Measurements from ENCODE around the gene ARSB. TPM values are rescaled to one million over a fixed set of nuclear protein-coding genes. Genes with fewer than 3 reads are reported as not detected.

The ARSB gene
- total and polyA plus RNA-seq, 8 donors, result 0.58 to 35.6 (median 7.6) TPM

GRCh38 chr5:78756858-78757257 lies 228.3 kb downstream of the ARSB start:
- no peaks in the 10 kb centered on the region for H3K9me3 ChIP-seq
- DNase-seq, result no peak
- no peak overlapping the region for H3K4me3 ChIP-seq
- no peak overlapping the region for H3K27ac ChIP-seq
- peaks cover 0 to 10% (median 5%) of the 10 kb centered on the region in 4 donors for H3K4me1 ChIP-seq
- H3K27me3 ChIP-seq, result no peaks in the 10 kb centered on the region
- no peaks in the 10 kb centered on the region for H3K36me3 ChIP-seq
- intact Hi-C loops (cut with DNase I; ENCODE audit: low total_unique reads), result no loop called here
- 66 to 82% (median 77%) methylated on average over 3 of the region's 3 CpGs for WGBS, 5 donors
- TF ChIP-seq EP300 (IDR thresholded peaks at IDR 0.05) (no peak), POLR2AphosphoS5 (IDR thresholded peaks at IDR 0.05) (no peak), POLR2A (IDR thresholded peaks at IDR 0.05) (no peak), CTCF (IDR thresholded peaks at IDR 0.05) (no peak)

- H3K9me3 ChIP-seq, result no peaks in the 10 kb centered on the region
- intact Hi-C loops (cut with DNase I; ENCODE audit: low total_unique reads), result no loop called here
- no peak overlapping the region for H3K4me3 ChIP-seq
- DNase-seq, result no peak
- no peaks in the 10 kb centered on the region for H3K36me3 ChIP-seq
- 59 to 71% (median 61%) methylated on average over 2 of the region's 2 CpGs for WGBS, 5 donors
- H3K27me3 ChIP-seq, result no peaks in the 10 kb centered on the region
- H3K27ac ChIP-seq, result no peak overlapping the region
- peaks cover 0 to 10% (median 5%) of the 10 kb centered on the region in 4 donors for H3K4me1 ChIP-seq
- no peak for TF ChIP-seq EP300 (IDR thresholded peaks at IDR 0.05)
- no peak for TF ChIP-seq CTCF (IDR thresholded peaks at IDR 0.05)
- no peak for TF ChIP-seq POLR2AphosphoS5 (IDR thresholded peaks at IDR 0.05)
- TF ChIP-seq POLR2A (IDR thresholded peaks at IDR 0.05), result no peak
Measured at GRCh38 chr5:78755822-78756429, 229.2 kb downstream of the ARSB start.

DNA sequence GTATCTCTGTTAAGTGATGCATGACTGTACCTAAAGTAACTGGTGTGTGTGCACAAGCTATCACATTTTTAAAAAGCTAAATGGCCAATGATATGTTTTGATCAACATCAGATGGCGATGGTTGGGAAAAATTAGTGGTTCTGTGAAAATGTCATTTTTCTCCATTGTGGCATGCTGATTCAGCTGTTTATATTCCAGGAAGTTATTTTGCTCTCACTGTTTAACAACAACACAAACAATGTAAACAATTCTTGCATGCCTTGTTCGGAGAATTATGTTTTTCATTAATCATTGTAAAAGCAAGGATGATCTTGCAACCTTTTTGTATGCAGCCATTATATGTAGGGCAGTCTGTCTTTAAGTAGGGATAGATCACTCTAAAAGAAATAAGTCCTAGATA lies 230.5 kb downstream of the ARSB start:
- TF ChIP-seq CTCF (IDR thresholded peaks at IDR 0.05) (no peak), POLR2A (IDR thresholded peaks at IDR 0.05) (no peak), EP300 (IDR thresholded peaks at IDR 0.05) (no peak)
- Histone ChIP-seq H3K27ac (no peak overlapping the region), H3K4me3 (no peak overlapping the region), H3K36me3 (no peaks in the 10 kb centered on the region), H3K4me1 (peaks cover 0 to 10% (median 5%) of the 10 kb centered on the region in 4 donors), H3K9me3 (no peaks in the 10 kb centered on the region), H3K27me3 (no peaks in the 10 kb centered on the region)
- intact Hi-C loops (cut with DNase I; ENCODE audit: low total_unique reads), result no loop called here
- WGBS, 5 donors, result 32 to 59% (median 33%) methylated on average over 2 of the region's 2 CpGs
- no peak for DNase-seq

DNA sequence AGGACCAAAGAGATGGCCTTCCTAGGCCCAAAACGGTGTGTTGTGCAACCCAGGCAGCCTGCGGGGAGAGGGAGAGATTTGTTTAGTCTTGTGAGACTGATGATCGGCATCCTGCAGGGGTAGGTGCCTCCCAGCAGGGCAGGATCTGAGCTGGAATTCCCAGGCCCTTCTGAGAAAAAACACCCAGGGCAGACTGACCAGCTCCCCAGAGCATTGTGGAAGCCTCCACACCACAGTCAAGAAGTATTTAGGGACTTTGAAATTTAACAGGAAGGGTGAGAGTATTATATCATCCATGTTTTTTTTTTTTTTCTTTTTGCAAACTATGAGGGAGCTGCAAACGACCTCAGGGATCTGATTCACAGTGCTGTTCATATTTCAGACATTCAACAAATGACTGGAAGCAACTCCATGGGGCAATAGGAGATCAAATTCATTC lies 232.0 kb downstream of the ARSB start:
- Histone ChIP-seq H3K9me3 (no peaks in the 10 kb centered on the region), H3K27me3 (no peaks in the 10 kb centered on the region), H3K4me1 (peaks cover 0 to 7% (median 3%) of the 10 kb centered on the region in 4 donors), H3K27ac (no peak overlapping the region), H3K4me3 (no peak overlapping the region), H3K36me3 (no peaks in the 10 kb centered on the region)
- TF ChIP-seq EP300 (IDR thresholded peaks at IDR 0.05) (no peak), CTCF (IDR thresholded peaks at IDR 0.05) (no peak), POLR2AphosphoS5 (IDR thresholded peaks at IDR 0.05) (no peak), POLR2A (IDR thresholded peaks at IDR 0.05) (no peak)
- WGBS, 5 donors, result 65 to 80% (median 70%) methylated on average over 3 to 4 of the region's 4 CpGs
- intact Hi-C loops (cut with DNase I; ENCODE audit: low total_unique reads), result no loop called here
- no peak for DNase-seq
